SKM-1 (cell line): ENCODE data around the gene SCUBE1.
"Not testable (repeated sequence)": the region's sequence is repeated elsewhere in the genome, so short reads cannot be mapped to it uniquely, and the experiment has no call there.

Experiments
- DNase-seq: peaks from one replicate; lab custom pipeline; 2025; ENCODE audit not compliant: unreplicated experiment; lab: John Stamatoyannopoulos, UW

The SCUBE1 gene

DNA sequence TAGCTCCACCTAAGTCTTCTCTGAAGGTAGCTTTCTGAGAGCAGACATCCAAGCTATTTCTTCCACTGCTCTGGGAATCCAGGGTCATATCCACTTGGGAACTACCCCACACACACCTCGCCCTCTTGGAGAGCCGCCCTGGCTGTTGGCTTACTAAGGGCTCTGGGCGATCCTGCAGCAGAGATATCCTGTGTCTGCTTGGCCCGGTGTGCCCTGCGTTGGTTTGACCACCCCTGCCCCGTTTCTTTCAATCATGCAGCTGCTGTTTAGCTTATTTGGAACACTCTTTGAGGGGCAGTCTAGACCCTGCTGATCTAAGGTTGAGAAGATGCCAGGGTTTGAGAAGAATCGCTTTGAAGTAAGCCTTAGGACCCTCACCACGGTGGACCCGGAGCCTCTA, 17.4 kb upstream of the SCUBE1 start:
- DNase-seq = no peak

- DNase-seq = no peak
Measured at GRCh38 chr22:43356881-43357280, 13.7 kb upstream of the SCUBE1 start.

GRCh38 chr22:43355688-43356087, 12.5 kb upstream of the SCUBE1 start:
- not testable (repeated sequence) for DNase-seq

- no peak for DNase-seq
Measured at GRCh38 chr22:43351966-43352345, 8.8 kb upstream of the SCUBE1 start.

DNA sequence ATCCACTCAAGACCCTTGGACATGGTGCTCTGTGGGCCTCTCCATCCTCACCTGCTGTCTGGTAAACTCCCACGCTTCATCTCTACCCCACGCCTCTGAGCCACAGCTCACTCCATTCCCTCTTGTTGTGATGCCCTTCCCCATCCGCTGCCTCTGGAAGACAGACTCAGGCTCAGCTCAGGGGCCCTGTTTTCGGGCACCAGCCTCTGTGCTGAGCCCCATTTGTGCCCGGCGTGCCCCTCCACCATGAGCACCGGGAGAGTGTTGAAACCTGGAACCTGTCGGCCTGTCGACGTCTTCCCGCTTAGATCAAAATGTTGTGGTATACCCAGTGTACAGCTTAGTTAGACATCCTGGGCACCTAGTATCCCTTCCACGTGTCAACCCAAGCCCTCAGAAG, 6.5 kb upstream of the SCUBE1 start:
- DNase-seq = no peak

- peak; percentile 31 for DNase-seq
Measured at GRCh38 chr22:43346521-43346929, 3.4 kb upstream of the SCUBE1 start.

DNA sequence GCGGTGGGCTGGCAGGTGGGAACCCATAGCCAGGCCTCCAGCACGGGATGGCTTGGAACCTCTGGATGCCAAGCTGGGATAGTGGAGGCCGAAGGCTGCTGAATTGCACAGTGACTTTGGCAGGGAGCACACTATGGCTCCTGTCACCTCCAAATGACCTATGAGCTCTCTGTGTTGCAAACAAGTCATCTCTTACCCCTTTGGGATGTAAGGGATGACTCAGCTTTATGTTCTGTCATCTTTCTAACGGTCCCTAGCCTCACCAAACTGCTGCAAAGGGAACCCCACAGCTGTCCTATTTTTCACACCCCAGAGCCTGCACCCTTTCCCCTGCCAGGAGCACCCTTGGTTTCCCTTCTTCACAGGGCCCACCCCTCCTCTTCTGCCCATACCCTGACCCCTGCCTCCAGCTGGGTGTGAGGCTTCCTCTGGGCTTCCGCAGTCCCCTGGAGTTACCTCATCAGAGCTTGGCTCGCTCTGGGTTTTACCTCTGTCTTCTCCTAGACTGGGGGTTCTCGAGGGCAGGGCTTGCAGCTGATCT, 2.7 kb upstream of the SCUBE1 start:
- peak; percentile 73 for DNase-seq

- no peak for DNase-seq
Measured at GRCh38 chr22:43345356-43345755, 2.2 kb upstream of the SCUBE1 start.

- DNase-seq = no peak
Measured at GRCh38 chr22:43344520-43344787, 1.3 kb upstream of the SCUBE1 start.

DNA sequence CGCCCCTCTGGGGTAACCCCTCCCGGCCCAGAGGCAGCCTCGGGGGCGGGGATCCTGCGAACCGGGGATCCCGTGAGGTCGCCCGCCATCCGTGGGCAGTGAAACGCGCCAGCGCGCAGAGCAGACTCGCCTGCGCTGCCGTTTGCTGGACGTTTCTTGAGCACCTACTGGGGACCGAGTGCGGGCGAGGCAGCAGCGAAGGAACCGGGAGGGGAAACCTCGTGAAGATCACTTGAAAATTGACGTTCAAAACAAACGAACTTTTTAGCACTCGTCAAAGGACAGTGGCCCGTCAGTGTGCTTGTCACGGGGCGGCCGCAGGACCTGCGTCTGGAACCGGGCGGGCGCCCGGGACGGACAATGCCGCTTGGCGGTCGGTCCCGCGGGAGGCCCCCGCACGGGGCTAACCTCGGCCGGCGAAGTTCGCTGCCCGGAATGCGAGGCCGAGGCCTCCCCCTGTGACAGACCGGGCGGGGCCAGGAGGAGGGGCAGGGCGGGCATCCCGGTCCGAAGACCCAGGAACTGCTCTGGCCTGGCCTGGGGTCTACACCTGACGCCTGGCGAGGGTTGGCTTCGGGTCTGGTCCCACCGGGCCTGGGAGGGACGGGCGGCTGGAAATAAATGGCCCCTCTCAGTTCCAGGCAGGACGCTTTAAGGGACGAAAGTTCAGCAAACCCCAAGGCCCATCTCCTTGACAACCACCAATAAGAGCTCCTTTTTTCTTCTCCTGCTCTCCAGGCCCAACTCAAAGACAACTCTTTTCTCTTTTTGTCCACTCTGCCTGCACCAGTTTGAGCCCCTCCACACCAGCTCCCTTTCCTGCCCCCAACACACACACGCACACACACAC, 723 bp upstream of the SCUBE1 start:
- no peak for DNase-seq

DNA sequence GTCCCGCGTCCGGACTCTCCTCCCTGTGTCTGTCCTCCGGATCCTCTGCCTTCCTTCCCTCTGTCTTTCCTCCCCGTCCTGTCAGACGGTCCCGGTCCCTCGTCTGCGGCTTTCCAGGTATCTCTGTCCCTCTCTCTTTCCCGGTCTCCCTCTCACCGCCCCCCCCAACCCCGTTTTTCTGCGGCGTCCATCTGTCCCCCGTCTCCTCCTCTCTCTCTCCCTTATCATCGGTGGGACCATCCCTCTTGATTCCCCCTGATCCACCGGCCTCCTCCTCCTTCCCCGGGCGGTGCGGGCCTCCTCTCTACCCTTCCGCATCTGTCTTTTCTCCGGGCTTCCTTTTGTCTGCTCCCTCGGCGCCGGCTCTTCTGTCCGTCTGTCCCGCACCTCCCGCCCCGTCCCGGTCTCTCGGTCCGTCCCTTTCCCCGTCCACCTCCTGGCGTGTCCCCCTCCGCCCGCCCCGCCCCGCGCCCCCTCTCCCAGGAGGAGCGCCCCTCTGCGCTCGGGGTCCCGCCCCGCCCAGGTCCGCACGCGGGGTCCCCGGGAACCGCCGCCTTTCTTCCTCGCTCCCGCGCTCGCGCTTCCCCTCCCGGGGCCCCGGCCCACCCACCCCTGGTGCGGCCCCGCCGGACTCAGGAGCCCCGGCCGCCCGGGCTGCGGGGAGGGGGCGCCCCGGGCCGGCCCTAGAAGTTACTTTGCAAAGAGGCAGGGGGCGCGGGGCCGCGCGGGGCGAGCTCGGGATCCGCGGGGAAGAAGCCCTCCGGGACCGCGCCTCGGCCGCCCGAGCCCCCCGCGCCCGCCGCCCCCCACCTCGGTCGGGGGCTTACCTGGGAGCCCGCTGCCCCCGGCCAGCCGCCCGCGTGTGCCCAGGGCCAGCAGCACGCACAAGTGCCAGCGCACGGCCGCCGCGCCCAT, 568 bp downstream of the SCUBE1 start:
- no peak for DNase-seq

DNA sequence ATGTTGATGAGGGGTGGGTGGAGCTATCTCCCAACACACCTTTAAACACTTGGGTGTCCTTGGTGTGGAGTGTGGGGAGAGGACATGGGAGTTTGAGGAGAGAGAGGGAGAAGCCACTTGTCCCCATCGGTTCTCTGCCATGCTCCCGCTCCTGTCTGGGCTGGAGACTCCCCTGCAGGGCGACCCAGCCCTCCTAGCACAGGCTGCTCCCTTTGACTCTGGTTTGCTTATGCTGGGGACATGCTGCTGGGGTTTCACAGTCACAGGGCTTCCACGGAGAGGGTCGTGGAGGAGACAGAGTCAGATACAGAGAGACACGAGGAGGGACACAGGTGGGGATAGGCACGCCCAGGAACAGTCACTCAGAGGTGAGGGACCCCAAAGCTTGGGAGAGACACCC, 1.6 kb downstream of the SCUBE1 start:
- no peak for DNase-seq

DNA sequence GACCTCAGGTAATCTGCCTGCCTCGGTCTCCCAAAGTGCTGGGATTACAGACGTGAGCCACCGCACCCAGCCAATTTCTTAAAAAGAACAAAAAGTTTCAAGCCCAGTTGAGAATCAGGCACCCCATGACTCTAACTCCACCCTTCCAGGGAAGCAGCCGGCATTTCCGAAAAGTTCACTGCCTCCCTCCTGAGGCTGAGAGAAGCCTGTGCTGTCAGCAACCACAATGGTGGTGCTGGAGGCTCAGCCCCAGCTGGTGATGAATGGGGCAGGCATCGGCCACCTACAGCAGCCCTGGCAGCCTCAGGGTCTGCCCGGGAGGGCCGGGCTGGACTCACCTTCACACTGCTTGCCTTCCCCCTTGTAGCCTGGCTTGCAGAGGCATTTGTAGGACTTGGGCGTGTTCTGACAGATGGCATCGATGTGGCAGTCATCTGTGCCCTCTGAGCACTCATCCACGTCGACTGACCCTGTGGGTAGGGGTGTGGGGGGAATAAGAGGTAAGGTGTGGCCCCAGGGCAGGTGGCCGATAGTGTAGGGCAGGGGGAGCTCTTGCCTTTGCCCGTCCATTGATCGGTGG, 4.3 kb downstream of the SCUBE1 start:
- DNase-seq = no peak

DNA sequence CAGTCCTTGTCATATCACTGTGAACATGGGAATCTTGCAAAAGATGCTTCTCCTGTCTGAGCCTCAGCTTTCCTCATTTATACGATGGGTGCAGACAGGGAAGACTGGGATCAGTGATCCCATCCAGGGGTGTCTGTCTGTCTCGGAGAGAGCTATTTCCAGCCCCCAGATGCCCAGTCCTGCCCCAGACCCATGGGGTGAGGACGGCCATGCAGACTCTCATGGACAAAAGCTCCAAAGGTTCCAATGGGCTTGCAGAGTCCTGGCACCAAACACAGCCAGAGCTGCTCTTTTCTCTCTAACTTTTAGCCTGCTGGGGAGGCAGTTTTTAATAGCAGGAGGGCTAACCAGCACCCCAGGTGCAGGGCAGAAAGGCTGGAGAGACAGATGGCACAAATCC, 5.2 kb downstream of the SCUBE1 start:
- no peak for DNase-seq

GRCh38 chr22:43337385-43337784, 5.8 kb downstream of the SCUBE1 start:
- no peak for DNase-seq

DNA sequence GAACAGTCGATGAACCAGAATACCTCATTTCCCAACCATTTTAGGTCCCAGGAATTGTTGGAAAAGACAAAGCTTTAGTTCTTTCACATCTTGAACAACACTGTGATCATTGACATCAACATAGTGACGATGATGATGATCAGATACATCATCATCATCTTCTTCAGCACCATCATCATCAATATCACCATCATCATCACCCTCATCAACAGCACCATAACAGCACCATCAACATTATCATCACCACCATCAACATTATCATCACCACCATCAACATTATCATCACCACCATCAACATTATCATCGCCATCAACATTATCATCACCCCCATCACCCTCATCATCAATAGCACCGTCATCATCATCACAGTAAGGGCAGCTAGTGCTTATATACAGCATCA, 8.8 kb downstream of the SCUBE1 start:
- DNase-seq = no peak

- no peak for DNase-seq
Measured at GRCh38 chr22:43333978-43334377, 9.2 kb downstream of the SCUBE1 start.

DNA sequence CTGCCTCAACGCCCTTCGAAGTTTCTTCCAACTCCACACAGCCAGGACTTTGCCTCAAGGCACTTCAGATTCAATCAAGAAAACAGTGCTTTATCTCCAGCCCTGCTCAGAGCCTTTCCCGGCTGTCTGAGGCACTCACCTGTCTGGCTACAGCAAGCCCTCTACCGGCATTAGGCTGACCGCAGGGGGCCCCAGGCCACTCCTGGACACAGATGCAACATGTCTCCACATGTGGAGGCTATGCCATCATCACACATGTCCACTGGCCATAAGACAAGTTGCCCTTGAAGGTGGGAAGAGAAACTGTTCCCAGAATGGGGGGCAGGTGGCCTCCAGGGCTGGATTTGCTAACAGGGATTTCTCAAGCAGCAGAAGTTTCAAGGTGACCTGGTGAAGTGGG, 10.0 kb downstream of the SCUBE1 start:
- DNase-seq = no peak

DNA sequence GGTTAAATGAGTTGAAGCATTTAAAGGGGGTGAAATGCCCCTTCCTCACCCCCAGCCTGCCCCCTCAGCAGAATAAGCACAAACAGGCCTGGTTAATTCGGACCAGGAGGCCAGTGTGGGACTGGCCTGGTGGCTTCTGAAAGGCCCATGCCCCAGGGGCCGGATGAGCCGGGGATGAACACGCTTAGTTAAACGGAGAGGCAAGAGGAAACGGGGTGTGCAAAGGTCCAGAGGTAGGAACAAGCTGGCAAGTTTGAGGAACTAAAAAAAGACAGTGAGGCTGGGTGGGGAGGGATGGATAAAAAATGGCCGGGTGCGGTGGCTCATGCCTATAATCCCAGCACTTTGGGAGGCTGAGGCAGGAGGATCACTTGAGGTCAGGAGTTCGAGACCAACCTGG, 11.5 kb downstream of the SCUBE1 start:
- DNase-seq = no peak

- DNase-seq = no peak
Measured at GRCh38 chr22:43331069-43331451, 12.1 kb downstream of the SCUBE1 start.

DNA sequence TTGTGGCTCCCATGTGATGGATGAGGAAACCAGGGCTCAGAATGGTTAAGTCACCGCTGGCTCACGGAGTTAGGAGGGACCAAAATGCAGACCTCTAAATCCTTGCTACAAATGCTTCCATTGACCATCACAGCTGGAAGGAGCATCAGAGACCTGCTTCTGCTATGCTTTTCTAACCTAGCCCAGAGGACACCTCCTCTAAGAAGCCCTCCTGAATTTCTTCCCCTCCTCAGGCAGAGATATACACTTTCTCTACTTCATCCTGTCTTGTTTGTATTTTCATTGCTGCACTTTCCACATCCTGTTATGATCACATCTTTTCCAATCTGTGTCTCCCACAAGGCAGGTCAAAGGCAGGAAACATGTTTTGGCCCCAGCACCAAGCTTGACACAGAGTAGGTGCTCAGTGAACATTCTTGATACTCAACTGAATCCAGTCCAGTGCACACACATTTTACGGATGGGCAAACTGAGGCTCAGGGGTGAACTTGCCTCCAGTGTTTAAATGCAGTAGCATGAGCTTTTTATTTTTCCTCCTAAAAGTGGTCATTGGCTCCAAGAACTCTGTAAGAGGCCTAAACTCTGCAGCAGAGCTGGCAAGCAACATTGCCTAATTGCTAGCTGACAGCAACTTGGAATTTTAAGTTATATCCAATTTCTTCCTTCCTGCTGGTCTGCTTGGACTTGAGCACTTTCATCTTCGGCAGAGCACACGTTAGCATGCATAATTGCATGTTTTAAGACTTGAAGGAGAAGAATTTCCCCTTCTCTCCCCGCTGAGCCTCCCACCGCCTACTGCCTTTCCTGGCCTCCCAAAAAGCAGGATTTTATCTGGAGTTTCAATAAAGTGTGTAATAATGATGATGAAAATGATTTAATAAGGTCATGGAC, 12.7 kb downstream of the SCUBE1 start:
- DNase-seq = no peak
